GM19395 (cell line): ENCODE measurements around the gene ARHGEF40.

Experiments used
- ATAC-seq: cut with Tn5 transposase; IDR thresholded peaks from one replicate; pipeline ENCODE4 v1.9.1; 2021; ENCODE audit warnings: mild to moderate bottlenecking, moderate library complexity; ENCODE audit not compliant: unreplicated experiment

The ARHGEF40 gene

DNA sequence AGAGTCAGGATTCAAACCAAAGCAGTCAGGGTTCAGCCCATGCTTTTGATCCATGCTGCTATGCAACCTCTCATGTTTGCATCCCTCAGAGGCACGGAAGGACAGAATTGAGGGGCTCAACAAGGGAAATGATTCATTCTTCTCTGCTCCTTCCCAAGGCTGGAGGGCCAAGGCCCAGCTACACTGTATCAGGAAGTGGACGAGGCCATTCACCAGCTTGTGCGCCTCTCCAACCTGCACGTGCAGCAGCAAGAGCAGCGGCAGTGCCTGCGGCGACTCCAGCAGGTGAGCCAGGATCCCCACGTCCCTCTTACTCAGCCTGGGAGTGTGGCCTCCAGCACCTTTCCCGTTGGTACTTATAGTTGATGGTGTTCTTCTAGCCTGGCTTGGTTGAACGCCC lies 8.6 kb downstream of the ARHGEF40 start:
- ATAC-seq, result no peak

DNA sequence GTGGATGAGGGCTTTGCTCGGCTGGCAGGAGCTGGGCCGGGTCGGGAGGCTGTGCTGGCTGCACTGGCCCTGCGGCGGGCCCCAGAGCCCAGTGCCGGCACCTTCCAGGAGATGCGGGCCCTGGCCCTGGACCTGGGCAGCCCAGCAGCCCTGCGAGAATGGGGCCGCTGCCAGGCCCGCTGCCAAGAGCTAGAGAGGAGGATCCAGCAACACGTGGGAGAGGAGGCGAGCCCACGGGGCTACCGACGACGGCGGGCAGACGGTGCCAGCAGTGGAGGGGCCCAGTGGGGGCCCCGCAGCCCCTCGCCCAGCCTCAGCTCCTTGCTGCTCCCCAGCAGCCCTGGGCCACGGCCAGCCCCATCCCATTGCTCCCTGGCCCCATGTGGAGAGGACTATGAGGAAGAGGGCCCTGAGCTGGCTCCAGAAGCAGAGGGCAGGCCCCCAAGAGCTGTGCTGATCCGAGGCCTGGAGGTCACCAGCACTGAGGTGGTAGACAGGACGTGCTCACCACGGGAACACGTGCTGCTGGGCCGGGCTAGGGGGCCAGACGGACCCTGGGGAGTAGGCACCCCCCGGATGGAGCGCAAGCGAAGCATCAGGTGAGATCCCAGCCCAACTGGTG lies 11.5 kb downstream of the ARHGEF40 start:
- no peak for ATAC-seq

DNA sequence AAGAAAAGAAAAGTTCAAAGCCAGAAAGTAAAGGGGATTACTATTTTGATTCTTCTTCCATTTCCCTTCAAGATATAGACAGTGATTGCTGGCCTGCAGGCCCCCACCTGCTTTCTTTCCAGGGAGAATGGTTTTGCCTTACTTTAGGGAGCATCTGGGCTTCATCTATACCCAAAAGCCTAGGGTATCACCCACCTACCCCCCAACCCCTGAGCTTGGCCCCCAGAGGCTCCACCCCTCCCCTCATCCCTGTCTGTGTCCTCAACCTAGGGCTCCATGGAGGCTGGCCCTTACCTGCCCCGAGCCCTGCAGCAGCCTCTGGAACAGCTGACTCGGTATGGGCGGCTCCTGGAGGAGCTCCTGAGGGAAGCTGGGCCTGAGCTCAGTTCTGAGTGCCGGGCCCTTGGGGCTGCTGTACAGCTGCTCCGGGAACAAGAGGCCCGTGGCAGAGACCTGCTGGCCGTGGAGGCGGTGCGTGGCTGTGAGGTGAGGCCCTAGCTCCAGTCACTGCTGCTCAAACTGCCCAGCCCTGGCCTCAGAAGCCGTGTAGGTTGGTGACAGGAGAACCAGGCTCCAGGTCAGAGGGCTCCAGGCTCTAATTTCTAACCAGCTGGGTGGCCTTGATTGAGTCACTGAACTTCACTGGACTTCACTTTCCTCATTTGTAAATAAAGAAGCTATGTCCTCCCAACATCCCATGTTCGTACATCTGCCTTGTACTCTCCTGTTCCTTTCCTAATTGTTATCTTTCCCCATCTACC lies 13.6 kb downstream of the ARHGEF40 start:
- ATAC-seq, result no peak

DNA sequence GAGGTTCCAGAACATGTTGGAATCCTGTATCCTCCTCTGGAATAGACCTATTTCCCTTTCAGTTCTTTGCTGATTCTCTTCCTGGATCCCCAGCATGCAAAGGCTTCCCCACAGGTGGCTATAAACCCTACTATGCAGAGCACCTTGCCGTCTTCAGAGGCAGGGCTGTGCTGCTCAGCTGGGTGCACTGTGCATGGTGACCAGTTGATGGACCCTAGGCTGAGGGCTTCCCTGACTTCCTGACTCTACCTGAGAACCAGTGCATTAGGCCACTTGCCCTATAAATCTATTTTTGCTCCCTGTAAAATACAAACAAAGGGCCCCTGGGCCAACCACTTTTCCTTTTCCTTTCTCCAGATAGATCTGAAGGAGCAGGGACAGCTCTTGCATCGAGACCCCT lies 14.3 kb downstream of the ARHGEF40 start:
- no peak for ATAC-seq

DNA sequence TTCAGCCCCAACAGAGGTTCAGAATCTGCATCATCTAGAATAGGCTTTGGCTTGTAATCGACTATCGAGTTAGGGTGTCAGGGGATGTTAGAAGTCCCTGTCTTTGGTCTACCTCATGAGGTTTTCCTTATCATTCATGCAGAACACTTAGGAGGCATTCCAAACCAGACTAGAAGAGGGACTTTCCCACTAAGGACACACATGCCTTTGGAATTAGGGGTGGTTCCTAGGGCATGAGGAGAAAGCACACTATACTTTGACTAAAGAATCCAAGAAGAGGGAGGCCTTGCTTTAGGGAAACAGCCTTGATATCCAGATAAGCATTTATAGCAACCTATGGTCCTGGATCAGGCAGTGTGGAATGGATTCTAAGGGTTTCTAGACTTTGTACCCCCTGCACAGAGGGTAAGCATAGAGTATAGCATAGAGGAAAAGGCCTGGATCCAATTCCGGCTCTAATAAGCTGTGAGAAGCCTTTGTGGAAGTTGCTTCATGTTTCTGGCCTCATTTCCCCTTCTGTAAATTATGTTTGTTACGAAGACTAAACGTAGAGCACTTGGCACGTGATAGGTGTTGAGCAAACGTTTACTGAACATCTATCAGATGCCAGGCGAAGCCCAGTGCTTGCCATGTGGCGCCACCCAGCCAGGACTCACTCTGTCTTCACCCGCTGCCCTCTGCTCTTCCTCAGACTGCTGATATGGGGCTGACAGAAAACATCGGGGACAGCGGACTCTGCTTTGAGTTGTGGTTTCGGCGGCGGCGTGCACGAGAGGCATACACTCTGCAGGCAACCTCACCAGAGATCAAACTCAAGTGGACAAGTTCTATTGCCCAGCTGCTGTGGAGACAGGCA lies 15.1 kb downstream of the ARHGEF40 start:
- ATAC-seq, result no peak

DNA sequence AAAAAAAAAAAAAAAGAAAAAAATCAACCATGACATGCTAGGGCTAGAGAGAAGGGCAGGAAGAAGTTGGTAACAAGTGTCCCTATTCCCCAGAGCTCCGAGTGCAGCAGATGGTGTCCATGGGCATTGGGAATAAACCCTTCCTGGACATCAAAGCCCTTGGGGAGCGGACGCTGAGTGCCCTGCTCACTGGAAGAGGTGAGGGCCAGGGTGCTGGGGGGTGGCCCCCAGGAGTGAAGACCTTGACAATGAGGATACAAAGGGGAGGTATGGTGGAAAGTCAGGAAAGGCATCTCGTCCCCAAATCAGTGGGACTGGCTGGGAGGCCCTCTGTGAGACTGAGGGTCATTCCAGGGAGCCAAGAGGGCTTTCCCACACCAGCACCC lies 16.8 kb downstream of the ARHGEF40 start:
- ATAC-seq, result no peak

DNA sequence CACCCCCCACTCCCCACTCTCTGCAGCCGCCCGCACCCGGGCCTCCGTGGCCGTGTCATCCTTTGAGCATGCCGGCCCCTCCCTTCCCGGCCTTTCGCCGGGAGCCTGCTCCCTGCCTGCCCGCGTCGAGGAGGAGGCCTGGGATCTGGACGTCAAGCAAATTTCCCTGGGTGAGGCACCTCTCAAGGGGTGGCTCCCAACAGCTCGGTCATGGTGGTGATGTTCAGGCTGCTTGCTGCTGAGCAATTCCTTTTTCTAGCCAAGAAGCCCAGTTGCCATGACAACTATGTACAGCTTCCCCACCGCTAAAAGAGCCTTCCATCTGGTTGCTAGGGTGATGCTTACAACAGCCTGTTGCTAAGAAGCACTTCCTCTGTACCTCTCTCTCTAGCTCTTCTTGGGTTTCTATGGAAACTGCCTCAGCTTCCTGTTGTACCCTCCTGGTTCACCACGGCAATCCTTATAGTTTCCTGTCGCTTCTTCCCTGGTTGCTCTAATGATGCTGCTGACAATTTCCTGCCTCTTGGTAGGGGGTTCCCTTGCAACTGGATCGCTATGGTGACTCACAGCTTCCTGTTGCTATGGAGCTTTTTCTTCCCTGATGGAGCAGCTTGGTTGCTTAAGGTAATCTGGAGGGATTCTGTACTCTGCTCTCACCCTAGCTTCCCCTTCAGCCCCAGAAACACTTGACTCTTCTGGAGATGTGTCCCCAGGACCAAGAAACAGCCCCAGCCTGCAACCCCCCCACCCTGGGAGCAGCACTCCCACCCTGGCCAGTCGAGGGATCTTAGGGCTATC lies 17.4 kb downstream of the ARHGEF40 start:
- peak; percentile 80 for ATAC-seq

DNA sequence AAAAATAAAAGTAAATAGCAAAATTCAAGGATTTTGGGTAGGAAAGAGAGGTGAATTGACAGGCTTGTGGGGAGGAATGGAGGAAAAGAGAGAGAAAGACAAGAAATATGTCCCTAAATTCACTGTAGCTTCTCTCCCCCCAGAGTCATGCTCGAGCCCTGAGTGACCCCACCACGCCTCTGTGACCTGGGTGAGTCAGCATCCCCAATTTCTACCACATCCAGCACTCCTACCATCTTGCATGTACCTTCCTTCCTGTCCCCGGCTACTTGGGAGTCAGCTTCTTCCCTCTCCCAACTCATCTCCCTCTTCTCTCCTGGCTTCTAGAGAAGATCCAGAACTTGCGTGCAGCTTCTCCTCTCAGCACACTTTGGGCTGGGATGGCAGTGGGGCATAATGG lies 18.6 kb downstream of the ARHGEF40 start:
- no peak for ATAC-seq

DNA sequence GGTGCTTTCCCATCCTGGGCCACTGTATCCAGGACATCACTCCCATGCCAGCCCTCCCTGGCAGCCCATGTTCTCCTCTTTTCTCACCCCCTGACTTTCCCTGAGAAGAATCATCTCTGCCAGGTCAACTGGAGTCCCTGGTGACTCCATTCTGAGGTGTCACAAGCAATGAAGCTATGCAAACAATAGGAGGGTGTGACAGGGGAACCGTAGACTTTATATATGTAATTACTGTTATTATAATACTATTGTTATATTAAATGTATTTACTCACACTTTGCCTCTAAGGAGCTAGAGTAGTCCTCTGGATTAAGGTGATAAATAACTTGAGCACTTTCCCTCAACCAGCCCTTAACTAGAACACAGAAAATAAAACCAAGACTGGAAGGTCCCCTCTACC lies 19.2 kb downstream of the ARHGEF40 start:
- ATAC-seq, result no peak

DNA sequence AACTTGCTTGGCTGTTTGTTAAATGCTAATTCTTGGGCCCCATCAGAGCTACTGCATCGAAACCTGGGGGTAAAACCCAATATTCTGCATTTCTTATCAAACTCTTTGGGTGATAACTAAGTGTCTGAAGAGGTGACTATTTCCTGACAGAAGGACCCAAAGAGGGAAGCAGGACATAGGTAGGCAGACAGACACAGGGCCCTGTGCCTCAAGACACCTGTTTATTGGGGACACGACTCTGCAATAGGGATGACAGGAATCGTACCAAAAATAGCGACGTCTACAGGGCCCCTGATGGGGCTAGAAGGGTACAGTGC lies 19.7 kb downstream of the ARHGEF40 start:
- no peak for ATAC-seq

DNA sequence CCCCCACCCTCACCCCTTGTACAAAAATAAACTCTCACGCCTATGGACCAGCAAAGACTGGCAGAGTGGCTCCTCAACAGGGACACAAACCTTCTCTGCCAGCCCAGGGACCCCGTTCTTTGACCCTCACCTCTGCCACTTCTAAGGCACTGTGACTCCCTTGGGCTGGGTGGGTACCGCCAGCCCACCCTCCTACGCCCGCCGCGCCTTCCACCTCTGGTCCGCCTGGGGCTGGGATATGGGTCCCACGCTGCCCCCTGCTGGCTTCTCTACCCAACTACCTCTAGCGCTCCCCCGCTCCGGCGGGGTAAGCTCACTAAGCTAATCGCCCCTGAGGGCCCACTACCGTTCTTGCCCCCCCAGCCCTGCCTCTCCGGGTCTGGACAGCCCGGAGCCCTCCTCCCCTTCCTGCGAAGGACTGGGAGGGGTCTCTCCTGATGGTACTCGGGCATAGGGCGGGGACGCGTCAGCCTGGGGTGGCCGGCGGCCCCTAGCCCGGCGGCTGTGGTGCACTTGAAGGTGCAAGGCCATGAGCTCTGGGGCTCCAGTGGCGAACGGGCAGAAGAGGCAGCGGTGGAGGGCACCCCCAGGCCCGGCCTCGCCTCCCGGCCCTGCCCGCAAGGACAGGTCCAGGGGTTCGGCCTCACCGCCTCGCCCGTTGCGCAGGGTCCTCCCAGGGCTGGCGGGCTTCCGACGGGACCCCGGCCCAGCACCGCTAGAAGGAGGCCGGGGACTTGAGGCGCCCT lies 20.3 kb downstream of the ARHGEF40 start:
- ATAC-seq, result no peak

DNA sequence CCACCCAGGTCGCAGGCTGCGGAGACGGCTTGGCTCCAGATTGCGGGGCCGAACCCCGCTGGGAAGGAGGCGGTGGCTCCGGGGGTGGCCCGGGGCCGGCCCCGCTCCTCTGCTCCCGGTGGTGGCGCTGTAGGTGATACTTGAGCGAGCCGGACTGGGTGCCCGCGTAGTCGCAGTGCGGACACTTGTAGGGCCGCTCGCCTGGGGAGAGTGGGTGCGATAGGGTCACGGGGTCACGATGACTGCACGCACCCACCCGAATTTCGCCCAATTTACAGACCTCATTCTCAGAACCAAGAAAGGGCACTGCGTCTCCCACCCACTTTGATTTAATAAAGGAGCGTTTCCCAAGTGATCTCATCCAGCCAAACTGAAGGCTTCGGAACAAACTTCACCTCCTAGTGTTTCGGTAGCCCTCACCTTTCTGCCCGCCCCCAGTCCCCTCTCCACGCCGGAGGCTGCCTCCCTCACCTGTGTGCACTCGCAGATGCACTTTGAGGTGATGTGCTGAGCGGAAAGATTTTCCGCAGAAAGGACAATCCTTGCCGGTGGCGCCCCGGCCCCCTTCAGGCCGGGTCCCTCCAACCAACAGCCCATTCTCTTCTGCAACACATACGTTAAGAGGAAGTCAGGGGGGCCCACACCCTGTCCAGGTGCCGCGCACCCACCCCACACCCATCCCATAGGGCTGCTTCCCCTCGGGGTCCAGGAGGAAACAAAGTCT lies 21.0 kb downstream of the ARHGEF40 start:
- ATAC-seq, result no peak

DNA sequence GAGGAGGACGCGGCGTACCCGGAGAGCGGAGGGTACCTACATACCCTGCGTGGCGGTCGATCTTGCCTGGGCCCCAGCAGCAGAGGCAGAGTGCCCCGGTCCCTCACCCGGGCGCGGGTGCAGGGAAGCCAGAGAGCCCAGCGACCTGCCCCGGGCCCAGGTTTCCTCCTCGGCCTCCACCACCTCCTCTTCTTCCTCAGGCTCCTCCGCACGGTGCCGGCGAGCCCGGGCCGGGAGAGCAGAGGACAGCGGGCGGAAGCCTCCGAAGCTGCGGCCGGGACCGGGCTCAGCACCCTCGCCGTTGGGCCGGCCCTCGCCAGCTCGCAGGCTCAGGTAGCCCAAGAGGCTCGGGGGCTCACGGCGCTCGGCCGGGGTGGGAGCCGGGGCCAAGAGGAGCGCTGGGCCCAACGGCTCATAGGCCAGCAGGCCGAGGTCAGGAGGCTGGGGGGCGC lies 21.7 kb downstream of the ARHGEF40 start:
- ATAC-seq, result no peak

DNA sequence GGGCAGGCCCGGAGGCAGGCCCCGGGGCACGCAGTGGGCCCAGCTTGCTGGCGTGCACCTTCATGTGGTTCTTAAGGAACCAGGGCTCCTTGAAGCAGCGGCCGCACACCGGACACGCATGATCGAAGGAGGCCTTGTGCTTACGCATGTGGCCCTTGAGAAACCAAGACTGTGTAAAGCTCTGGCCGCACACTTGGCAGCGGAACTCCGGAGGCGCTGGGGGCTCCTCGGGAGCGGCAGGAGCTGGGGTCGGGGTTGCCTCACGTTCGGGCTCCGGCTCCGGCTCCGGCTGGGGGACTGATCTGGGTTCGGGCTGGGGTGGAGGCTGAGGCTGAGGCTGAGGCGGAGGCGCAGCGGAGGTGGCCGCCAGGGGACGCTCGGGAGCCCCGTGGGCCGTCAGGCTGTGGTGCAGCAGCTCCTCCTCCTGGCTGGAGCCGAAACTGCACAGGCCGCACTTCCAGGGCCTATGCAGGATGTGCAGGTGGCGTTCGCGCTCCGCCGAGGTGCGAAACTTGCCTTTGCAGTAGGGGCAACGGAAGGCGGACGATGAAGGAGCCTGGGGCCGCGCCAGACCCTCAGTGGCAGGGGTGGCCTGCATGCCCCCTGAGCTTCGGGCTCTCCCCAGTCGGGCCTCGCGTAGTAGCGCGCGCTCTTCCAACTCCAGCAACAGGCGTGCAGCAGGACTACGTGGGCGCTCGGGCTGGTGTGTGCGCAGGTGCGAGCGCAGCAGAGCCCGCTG lies 22.3 kb downstream of the ARHGEF40 start:
- ATAC-seq, result peak; percentile 86

DNA sequence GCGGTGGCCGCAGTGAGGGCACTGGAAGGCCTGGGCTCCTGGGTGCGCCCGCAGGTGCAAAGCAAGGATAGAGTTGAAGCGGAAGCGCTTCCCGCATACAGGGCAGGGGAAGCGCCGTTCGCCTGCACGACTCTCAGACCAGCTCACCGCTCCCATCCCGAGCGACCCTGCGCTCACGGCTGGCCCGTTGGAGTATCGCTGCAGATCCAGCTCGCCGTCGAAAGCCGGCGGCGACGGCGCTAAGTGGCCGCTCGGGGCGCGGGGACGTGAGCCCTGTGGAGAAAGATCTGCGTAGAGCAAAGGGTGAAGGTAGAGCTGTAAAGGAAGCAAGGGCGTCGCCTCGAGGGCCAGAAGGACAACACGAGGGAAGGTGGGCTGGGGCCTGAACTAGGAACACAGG lies 22.9 kb downstream of the ARHGEF40 start:
- ATAC-seq, result no peak

DNA sequence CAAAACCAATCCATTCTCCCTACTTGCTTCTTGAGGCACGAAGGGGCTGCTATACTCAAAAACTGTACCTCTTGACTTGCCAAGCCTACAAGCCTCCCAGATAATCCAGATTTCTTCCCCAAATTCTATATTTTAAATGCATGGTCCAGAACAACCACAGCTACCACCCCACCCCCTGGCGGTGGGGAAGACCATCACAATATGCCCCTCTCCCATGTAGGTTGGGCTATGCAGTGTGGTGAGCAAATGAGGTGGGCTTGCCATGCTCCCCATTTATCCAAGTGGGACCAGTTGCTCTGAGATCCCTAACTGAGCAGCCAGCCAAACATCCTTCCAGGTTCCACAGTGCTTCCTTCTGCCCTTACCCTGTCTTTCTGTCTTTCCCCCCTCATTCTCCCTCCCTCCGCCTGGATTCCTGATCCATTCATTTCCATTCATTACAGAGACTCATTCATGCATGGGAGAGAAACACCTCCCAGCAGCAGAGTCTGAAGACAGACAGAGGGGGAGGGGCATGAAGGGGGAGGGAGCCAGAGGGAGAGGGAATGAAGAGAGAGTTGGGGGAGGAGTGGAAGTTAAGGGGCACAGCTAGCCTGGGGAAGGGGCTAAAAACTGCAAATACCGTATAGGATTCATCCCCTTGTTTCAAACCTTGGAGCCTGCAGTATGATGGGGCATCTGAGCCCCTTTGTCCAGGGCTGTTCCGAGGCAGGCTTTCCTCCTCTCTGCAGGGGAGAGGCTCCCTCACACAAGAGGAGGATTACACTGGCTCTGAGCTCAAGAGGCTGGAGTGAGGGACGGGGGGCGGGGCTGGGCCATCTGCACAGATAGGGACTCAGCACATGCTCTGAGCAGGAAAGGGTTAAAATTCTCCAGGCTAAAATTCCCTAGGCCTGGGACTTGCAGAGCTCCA lies 23.9 kb downstream of the ARHGEF40 start:
- no peak for ATAC-seq

DNA sequence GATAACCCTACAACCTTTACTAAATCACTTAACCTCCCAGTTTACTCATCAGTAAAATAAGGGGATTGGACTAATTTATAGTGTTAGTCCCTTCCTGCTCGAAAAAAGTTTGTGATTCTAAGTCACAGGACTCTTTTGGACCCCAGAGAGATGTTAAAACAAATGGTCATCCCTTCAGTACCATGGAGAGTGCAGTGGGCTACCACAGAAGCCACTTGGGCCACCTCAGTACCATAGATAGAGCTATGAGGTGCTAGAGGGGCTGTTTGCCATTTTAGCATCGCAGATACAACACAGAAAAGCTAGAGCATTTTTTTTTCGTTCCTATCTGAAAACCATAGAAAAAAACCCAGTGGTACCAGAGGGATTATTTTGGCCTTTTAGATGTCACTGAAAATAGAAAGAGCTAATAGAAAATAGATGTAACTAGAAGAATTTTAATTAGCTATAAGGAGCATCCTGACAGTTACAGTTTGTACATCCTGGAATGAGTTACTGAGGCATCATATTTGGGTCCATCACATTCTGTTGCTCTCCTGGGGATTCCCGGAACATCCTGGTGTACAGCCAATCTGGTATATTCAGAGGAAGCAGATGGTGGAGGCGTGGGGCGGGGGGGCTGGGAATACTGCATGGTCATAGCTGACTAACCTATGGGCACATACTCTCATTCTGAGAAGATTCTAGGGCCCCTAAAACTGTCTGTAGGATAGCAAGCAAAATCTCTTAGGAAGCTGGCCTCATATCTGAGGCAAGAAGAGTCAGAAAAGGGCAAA lies 25.5 kb downstream of the ARHGEF40 start:
- no peak for ATAC-seq
